NK-92 treated with Interleukin-12 subunit alpha and Interleukin-12 subunit beta, amount 100 ng/mL, for 24 hours (cell line): ENCODE measurements around the gene CAMTA1.

ENCODE experiments used
- DNase-seq: peaks from one replicate; lab custom pipeline; 2025; lab: John Stamatoyannopoulos, UW

The CAMTA1 gene

DNA sequence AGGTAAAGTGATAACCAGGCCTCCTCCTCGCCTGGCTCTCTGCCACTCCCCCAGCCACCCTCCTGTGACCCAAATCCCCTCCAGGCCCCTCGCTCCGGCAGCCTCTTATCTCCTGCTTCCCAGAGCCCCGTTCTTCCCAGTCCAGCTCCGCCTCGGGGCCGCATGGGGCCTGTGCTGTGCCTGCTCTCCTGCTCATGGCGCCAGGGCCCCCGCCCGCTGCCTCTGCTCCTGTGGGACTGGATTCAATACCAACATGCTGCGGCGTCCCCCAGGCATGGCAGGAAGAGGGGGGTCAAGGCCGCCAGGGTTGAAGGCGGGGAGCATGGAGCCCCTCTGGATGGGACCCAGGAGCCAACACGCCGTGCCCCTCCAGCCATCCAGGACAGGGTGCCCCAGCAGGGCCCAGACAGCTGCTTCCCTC lies 772.8 kb downstream of the CAMTA1 start:
- no peak for DNase-seq

DNA sequence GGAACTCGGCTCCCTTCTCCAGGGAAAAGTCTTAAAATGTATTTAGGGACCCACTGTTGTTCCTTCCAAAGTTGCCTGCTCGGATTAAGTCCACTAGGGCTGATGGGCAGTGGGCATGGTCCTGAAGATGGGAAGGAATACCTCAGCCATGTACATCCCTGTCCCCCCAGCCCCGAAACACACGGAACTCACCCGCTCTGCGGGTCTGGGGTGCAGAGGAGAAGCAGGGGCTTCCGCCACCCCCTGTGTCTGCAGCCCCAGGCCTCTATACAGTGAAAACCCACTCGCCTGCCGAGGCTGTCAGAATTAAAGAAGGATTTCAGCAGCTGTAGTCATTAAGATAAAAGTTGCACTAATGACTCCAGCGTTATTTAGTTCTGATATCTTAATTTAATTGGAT lies 773.2 kb downstream of the CAMTA1 start:
- no peak for DNase-seq

DNA sequence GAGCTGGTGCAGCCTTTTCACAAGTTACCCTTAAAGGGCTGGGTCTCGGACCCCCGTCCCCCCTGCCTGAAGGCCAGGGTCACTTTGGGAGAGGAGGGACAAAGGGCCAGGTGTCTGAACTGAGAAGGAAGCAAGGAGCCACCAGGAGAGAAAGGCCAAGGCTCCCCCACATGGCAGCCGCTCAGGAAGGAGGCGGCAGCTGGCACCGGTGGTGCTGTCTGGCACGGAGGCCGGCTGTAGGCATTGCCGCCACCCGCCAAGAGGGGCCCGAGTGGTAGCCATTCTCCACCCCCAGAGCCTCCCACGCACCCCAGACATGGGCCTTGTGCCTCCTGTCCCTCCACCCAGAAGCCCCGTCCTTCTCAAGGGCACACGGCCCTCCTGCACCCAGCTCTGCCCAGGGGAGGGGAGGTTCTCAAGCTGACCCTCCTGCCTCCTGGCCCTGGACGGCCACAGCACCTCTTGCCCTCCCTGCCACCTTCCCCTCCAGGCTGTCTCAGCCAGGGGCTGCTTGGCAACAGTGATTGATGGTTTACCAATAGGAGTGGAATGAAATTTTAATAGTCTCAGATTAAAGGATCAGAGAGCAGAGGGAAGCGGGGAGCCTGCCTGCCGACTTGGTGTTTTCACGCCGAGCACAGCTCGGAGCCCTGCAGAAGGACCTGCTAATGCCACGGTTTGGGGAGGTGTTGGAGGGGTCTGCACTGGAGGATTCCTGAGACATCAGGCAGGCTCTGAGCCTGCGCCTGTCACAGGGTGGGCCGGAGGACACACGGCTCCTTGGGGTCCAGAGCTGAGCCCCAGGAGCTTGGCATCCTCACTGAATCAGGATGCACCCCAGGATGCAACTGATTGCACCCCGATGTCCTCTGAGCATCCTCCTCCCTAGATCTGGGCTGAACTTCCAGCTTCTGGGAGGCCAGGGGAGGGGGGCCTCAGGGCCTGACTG lies 773.9 kb downstream of the CAMTA1 start:
- DNase-seq, result no peak

DNA sequence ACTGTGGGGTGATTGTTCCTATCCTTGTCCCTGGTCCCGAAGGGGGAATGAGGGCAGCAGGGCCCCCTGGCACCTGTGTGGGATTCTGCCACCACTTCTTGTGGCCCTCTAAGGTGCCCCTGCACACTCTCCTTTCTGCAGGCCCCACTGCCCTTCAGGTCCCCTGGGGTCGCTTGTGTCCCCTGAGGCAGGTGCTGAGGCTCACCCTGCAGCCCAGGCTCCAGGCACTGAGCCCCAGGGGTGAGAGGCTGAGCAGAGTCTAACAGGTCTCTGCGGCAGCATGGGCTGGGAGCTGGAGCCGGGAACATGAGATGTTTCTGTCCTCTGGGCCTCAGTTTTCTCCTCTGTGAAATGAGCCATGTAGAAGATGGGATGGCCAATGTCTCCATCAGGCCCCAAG lies 774.9 kb downstream of the CAMTA1 start:
- DNase-seq, result no peak

DNA sequence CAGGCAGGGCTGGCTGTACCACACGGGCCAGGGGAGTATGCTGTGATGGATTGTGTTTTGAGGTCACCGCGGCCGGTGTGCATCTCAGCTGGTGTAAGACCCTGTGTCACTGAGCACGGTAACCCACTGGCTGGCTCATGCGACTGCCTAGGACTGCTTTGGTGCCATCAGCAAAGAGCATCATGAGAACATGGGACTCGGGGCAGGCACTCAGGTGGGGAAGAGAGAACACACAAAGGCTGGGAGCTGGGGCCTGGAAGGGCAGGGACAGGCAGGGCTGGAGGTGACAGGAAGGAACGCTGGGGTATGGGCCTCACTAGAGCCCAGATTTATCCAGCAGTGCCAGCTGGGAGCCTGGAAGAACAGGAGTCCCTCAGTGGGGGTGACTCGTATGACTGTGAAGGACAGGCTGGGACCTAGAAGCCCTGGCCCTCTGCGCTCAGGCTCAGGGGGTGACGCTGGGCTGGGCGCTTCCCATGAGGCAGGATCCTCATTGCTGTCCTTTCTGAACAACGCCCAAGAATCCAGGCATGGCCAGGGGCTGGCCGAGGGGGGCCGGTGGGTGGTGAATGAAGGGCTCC lies 775.4 kb downstream of the CAMTA1 start:
- DNase-seq, result no peak

DNA sequence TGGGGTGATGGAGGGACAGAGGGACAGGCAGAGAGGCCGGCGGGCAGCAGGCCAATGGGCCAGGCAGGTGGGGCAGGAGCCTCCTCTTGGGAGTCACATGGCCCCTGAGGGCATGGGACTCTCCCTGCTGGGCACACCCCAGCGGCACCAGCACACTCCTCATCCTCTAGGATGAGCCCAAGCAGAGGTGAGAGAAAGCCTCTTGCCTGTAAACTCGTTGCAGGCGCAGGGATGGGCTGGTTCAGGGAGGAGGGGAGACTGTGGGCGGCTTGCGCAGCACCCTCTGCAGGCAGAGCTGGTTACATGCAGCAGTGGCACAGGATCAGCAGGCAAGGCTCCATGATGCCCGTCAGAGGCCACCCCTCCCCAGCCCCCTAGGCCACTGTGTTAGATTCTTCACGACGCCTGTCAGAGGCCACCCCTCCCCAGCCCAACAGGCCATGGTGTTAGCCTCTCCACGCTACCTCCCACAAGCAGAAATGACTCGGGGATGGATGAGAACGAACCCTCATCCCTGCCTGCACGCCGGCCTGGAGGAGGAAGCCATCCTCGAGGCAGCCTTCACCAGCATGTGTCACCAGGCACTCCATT lies 776.2 kb downstream of the CAMTA1 start:
- DNase-seq, result no peak

DNA sequence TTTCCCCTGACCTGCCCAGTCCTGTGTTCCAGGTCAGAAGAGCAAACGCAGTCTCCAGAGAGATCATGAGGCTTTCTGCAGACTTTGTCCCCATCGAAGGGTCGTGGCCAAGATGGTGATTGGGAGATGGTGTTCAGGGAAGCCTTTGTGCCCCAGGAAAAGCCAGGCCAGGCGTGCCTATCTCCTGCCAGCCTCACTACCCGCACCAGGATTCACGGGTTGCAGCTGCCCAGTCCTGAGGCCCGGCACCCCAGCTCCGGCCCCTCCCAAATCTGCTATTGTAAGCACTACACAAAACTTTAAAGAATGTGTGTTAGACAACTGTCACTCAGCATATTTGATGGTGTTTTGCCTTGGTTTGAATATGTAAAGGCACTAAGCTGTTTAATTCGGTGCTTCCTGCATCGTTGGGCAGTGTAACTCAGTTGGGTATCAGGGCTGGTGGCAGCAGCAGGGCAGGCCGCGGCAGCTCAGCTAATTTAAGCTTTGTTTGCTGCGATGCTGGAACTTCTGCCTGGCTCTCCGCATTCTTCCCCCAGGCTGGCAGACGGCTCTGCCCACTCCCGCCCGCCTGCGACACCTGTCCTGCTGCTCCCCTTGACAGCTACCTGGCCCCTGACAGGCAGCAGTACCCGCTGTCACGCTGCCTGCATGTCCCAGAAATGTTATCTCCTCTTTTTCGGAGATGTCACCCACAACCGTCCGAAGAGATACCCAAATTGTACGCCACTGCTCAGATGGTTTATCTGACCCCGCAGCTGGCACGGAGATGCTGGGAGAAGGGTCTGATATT lies 776.9 kb downstream of the CAMTA1 start:
- DNase-seq, result no peak

DNA sequence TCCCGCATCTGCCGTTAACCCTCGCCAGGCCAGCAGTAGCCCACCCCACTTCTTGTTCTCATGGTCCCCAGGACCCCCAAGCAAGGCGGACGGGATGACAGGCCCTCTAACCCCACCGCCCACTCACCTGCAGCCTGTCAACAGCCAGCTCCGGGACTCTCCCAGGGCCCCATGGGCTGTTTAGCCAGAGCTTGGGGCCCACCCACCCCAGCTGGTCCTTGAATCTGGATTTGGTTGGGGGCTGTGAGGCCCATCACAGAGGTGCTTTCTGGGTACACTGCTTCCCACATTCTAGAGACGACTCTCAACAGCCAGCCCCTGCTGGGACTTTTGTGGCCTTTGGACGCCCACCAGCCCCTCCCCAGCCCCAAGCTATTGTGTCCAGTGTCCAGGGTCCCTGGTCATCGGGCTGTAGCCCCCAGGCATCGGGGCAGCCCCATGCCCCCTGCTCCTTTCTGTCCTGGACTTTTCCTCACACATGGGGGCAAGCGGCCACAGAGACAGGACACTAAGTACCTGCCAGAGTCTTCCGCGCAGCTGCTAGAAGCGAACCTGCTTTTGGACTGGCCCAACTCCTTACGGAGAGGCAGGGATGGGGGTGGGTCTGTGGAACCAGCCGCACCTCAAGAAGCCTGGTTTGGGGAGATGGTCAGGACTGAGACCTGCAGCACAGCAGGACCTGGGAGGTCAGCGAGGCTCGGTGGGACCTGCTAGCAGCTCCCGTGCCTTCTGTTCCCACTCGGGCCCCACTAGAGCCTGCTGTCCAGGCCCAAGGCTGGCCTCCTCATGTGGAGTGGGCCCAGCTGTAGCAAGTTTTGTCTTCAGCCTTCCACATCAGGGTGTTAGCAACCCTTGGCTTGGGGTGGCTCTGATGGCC lies 777.7 kb downstream of the CAMTA1 start:
- no peak for DNase-seq

DNA sequence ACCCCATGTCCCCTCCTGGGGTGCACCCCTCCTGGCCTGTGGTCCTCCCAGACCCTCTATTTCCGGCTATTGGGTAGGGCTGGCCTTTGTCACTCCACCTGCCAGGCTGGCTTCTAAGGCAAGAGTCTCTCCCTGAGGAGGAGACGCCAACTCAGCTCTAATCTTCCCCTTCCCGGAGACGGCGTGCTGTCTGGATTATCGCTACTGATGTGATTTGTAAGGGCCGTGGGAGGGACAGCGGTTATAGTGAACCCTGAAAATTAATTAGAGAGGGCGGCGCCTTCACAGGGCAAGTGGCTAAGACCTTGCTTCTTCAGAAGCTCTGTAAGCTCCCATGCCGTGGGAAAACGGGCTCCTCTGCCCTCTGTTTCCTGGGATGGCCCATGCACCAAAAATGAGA lies 778.9 kb downstream of the CAMTA1 start:
- DNase-seq, result no peak

DNA sequence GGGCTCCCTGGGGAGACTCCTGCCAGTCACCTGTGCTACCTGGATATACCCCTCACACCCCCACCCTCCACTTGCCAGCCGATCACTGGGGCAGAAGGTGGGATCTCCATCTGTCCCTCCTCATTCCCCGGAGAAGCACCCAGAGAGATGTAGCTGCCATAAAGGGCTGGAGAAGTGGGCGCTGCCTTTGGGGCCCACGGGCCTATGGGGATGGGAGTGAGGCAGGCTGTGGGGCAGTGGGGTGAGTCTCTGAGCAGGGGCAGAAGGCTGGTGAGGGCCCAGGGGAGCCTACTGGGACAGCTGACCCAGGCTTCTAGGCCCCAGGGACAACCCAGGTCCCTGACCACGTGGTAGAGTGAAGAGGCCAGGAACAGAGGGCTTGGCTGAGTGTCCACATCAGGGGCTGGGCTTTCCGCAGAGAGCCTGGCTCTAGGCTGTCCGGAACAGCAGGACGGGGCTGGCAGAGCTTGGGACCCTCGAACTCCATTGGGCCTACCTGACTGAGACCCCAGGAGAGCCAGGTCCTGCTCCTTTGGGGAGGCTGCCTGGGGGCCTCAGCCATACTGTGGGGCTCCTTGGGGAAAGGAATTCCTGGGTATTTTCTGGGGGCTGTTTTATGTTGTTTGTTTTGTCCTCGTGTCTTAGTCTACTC lies 780.0 kb downstream of the CAMTA1 start:
- no peak for DNase-seq

DNA sequence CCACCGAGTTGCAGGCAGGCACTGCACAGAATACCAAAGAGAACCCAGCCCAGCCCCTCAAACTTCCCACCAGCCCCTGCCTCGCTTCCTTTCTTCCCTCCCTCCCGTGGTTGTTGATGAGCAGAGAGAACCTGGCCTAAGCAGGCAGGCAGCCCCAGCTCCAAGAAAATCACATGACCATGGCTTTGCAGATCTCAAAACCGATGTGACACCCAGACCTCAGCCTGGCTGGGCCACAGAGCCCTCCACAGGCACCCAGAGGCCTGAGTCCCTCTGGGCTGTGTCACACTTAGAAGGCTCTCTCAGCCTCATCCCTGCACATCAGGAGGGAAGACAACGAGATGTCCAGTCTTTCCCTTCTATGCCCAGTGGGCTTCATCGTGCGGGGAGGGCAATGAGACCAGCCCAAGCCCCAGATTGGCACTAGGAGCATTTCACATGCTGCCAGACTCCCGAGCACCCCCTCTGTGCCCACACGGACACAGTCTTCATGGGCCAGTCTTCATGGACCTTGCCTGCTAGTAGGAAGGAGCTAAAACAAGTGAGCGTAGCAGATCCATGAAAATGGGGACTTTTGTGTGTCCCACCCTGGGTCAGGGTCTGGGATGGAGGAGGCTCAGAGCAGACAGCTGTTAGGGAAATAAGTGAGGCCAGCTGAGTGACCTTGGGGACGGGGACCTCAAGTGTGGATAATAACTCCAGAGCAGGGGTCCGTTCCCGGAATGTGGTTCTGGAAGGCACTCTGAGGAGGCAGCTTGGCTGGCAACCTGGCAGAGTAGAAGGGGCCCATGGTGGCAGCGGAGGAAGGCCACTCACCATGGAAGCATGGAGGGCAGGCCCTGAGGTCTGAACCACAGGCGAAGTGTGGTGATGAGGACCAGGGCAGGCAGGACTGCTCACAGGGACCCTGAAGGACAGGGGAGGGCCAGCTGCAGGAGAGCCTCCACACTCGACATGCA lies 781.4 kb downstream of the CAMTA1 start:
- DNase-seq, result no peak

DNA sequence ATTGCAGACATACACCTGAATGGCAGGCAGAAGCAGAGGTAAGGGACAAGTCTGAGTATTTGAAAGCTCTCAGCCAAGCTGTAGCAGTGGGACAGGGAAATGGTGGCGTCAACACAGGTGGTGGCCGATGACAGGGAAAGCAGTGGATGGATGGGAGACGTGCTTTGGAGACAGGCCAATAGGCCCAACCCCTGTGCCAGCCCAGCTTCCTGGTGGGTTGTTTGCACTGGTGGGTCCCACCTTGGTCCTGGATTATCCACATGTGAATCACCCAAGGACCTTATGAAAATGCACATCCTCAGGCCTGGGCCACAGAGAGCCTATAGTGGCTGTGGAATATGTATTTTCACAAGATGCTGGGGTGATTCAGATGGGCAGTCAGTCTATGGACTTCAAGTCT lies 782.1 kb downstream of the CAMTA1 start:
- no peak for DNase-seq

DNA sequence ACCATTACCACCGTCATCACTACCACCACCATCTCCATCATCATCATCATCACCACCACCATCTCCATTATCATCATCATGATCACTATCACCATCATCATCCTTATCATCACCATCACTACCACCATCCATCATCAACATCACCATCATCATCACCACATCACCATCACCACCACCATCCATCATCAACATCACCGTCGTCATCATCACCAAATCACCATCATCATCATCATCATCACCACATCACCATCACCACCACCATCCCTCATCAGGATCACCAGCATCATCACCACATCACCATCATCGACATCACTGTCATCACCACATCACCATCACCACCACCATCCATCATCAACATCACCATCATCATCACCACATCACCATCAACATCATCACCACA lies 782.8 kb downstream of the CAMTA1 start:
- no peak for DNase-seq

DNA sequence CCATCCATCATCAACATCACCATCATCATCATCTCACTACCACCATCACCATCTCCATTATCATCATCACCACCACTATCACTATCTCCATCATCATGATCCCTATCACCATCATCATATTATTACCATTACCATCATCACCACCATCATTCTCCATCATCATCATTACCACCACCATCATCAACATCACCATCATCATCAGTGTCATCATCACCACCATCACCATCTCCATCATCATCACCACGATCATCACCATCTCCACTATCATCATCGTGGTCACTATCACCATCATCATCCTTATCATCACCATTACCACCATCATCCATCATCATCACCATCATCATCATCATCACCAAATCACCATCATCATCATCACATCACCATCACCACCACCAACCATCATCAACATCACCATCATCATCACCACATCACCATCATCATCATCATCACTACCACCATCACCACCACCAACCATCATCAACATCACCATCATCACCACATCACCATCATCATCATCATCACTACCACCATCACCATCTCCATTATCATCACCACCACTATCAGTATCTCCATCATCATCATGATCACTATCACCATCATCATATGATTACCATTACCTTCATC lies 783.8 kb downstream of the CAMTA1 start:
- no peak for DNase-seq

DNA sequence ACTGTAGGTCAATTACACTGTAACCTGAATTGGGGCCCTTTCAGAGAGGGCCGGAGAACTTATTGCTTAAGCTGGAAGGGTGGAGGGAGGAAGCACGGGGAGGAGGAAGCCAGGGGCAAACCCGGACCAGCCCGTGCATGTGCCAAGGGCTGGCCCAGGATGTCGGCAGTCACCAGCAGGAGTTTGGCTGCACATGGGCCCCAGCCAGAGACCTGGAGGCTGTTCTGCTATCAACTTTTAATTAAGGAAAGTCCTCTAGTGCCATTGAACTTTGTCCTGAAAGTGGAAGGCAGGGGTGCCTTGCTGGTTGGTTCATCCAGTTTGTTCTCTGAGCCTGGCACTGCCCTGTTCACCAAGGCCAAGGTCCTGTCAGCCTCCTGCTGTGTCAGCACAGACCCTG lies 785.1 kb downstream of the CAMTA1 start:
- DNase-seq, result no peak

DNA sequence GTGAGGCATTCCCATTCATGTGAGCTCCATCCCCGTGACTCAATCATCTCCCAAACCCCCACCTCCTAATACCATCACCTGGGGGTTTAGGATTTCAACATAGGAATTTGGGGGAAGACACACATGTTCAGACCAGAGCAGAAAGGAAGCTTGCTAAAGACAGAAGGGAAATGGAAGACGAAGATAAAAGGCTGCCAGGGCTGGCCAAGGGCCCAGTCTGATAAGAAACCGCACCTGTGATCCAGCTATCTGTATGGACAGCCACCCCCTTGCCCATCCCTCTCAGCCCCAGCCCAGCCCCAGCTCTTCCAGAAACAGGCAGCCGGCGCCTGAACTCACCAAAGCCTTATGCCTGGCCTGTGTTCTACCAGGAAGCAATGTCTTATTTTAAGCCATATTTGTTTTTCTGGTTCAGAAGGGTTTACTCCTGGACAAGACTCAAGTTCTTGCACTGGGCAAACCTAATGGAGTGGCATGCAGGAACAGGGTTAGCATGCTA lies 787.4 kb downstream of the CAMTA1 start:
- DNase-seq, result no peak

DNA sequence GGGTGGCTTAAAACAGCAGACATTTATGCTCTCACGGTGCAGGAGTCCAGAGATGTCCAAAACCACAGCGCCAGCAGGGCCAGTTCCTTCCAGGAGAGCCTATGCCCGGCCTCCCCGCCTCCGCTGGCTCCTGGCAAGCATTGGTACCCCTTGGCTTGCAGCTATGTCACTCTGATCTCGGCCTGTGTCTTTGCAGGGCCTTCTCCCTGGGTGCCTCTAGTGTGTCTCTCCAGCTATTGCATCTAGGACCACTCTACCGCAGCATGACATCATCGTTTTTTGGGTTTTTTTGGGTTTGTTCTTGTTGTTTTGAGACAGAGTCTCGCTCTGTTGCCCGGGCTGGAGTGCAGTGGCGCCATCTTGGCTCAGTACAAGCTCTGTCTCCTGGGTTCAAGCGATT lies 788.2 kb downstream of the CAMTA1 start:
- no peak for DNase-seq

DNA sequence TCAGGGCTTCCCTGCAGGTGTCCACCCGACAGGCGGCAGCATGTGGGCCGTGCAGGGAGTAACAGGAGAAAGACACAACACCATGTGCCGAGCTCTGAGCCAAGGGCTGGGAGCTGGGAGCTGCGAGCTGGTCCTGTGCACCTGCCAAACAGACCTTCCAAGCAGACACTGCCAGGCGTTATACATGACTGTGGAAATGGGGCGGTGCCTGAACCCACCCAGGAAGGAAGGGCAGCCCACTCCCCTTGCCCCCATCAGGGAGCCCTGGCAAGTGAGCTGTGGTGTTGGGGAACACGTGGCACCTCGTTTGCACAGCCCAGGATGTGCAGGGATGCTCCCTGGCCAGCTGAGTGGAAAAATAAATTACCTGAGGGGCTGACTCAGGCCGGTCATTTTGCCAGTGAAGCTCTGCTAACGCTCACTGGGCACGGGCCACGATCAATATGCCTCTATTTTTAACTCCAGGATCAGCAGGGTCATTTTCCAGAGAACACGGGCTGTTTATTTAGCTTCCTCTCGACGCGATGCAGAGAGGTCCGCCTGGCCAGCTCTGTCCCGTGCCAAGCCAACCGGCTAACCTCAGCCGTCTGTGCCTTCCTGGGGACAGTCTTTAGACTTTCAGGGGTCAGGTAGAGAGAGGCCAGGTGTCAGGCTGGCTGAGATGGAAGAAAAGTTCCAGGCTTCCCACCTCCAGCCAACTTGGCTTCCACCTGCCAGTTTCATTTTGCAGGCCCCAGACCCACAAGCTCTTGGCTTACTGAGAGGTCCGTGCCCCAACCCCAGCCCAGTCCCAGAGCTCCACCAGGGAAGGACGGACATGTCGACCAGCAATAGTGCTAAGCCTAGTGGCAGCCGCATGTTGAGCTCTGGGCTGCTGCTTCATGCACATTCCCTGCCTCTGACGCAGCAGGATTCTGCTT lies 789.1 kb downstream of the CAMTA1 start:
- DNase-seq, result no peak
